Measurements from ENCODE around the gene UROC1. TPM values are rescaled to one million over a fixed set of nuclear protein-coding genes. Genes with fewer than 3 reads are reported as not detected.

Gene UROC1
- total RNA-seq, 1 experiment from 2014 or later = not detected

GRCh38 chr3:126516152-126516935 lies 1.2 kb downstream of the UROC1 start:
- CTCF ChIA-PET = interaction anchor here (0.6 to 0.8 kb wide), 2 partner anchors 1032 kb away, joined by 3 read pairs; no protein-coding TSS in a partner anchor
- no peak for TF ChIP-seq CTCF (IDR thresholded peaks at IDR 0.05; ENCODE audit: unreplicated experiment)
- Mint-ChIP-seq H3K4me1 (ENCODE audit: insufficient read depth, unreplicated experiment) (no peaks in the 10 kb centered on the region), H3K36me3 (ENCODE audit: insufficient read depth, unreplicated experiment) (no peaks in the 10 kb centered on the region), H3K27me3 (ENCODE audit: insufficient read depth, unreplicated experiment) (no peaks in the 10 kb centered on the region), H3K27ac (ENCODE audit: low read depth, unreplicated experiment) (no peak overlapping the region), H3K9me3 (ENCODE audit: unreplicated experiment) (no peaks in the 10 kb centered on the region), H3K4me3 (ENCODE audit: unreplicated experiment) (no peak overlapping the region)
- intact Hi-C loops (cut with micrococcal nuclease) = no loop called here
- no peak for DNase-seq (ENCODE audit: unreplicated experiment)
- no TSS peak for BruUV-seq (replicated peaks)
- POLR2A ChIA-PET = no interaction called here

DNA sequence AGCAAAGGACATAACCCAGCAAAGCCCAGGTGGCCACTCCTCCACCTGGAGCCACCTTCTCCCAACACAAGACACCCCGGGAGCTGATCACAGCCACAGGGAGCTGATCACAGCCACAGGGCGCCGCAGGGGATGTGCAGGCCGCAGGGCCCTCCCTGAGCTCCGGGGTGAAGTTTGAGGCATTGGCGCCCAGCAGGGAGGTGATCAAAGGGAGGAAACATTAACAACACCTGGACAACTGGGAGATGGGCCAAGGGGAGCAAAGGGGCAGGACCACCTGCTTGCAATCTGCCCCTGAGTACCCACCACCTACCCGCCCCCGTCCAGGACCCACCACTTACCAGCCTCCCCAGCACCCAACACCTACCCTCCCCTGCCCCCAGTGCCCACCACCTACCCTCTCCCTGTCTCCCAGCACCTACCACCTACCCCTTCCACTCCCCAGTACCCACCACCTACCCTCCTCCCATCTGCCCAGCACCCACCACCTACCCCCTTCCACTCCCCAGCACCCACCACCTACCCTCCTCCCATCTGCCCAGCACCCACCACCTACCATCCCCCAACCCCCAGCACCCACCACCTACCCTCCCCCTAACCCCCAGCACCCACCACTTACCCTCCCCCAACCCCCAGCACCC lies 2.4 kb downstream of the UROC1 start:
- DNase-seq (ENCODE audit: unreplicated experiment) = no peak
- ChIA-PET POLR2A (no interaction called here), CTCF (no interaction called here)
- intact Hi-C loops (cut with micrococcal nuclease) = no loop called here
- no peaks in the 10 kb centered on the region for H3K27me3 Mint-ChIP-seq (ENCODE audit: insufficient read depth, unreplicated experiment)
- TF ChIP-seq CTCF (IDR thresholded peaks at IDR 0.05; ENCODE audit: unreplicated experiment) = no peak
- H3K4me1 Mint-ChIP-seq (ENCODE audit: insufficient read depth, unreplicated experiment) = no peaks in the 10 kb centered on the region
- no TSS peak for BruUV-seq (replicated peaks)
- no peak overlapping the region for H3K27ac Mint-ChIP-seq (ENCODE audit: low read depth, unreplicated experiment)
- no peaks in the 10 kb centered on the region for H3K36me3 Mint-ChIP-seq (ENCODE audit: insufficient read depth, unreplicated experiment)
- no peaks in the 10 kb centered on the region for H3K9me3 Mint-ChIP-seq (ENCODE audit: unreplicated experiment)
- H3K4me3 Mint-ChIP-seq (ENCODE audit: unreplicated experiment) = no peak overlapping the region

DNA sequence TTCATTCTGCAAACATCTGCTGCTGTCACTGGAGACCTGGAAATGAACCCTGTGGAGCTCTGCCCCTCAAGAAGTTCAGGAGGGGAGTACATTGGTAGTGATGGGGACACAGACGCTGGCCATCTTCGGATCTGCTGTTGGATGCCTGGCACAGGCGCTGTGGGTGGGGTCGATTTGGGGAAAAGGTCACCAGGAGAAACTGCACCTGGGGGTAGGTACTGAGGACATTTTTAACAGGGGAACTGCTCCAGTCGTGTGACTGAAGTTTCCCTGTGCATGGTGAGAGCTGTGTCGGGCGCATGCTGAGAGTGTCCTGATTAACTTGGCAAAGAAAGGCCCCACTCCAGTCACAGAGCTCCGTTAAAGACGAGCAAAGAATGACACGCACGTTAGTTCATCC lies 3.4 kb downstream of the UROC1 start:
- POLR2A ChIA-PET = no interaction called here
- no peak for DNase-seq (ENCODE audit: unreplicated experiment)
- CTCF ChIA-PET = interaction anchor here (5.9 kb wide), 1 partner anchor 8 kb away, joined by 34 read pairs; no protein-coding TSS in a partner anchor
- intact Hi-C loops (cut with micrococcal nuclease) = no loop called here
- no peaks in the 10 kb centered on the region for H3K36me3 Mint-ChIP-seq (ENCODE audit: insufficient read depth, unreplicated experiment)
- H3K27me3 Mint-ChIP-seq (ENCODE audit: insufficient read depth, unreplicated experiment) = no peaks in the 10 kb centered on the region
- H3K4me3 Mint-ChIP-seq (ENCODE audit: unreplicated experiment) = no peak overlapping the region
- no peaks in the 10 kb centered on the region for H3K4me1 Mint-ChIP-seq (ENCODE audit: insufficient read depth, unreplicated experiment)
- no peak for TF ChIP-seq CTCF (IDR thresholded peaks at IDR 0.05; ENCODE audit: unreplicated experiment)
- no TSS peak for BruUV-seq (replicated peaks)
- no peak overlapping the region for H3K27ac Mint-ChIP-seq (ENCODE audit: low read depth, unreplicated experiment)
- H3K9me3 Mint-ChIP-seq (ENCODE audit: unreplicated experiment) = no peaks in the 10 kb centered on the region

DNA sequence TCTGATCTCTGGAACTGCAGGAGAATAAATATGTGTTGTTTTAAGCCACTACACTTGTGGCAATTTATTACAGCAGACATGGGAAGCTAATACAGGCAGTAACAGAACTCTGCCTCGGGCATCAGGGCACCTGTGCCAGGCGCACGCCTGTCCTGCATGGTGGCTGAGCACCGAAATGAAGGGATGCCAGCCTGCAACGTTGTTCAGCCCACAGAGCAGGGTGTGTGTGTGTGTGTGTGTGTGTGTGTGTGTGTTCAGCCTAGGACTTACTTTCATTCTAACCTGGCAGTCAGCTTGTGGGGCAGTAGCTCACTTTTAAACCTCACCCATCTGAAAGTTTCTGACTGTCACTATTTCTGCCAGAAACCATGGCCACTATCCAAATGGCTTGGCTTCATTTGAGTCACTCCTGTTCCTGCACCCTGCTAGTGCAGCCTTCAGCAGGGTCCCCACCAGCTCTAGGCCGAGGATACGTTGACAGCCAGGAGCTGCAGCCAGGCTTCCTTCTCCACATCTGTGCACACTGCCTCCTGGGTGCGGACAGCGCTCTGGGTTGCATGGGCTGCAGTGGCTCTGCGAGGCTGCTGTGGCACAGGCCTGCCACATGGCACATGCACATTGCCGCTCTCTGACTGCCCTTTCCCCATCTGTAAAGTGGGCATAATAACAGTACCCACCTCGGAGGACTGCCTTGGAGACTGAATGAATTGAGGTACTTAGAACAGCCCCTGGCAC lies 4.5 kb downstream of the UROC1 start:
- Mint-ChIP-seq H3K4me1 (ENCODE audit: insufficient read depth, unreplicated experiment) (no peaks in the 10 kb centered on the region), H3K27me3 (ENCODE audit: insufficient read depth, unreplicated experiment) (no peaks in the 10 kb centered on the region), H3K4me3 (ENCODE audit: unreplicated experiment) (no peak overlapping the region), H3K36me3 (ENCODE audit: insufficient read depth, unreplicated experiment) (no peaks in the 10 kb centered on the region), H3K9me3 (ENCODE audit: unreplicated experiment) (no peaks in the 10 kb centered on the region), H3K27ac (ENCODE audit: low read depth, unreplicated experiment) (no peak overlapping the region)
- no TSS peak for BruUV-seq (replicated peaks)
- no peak for TF ChIP-seq CTCF (IDR thresholded peaks at IDR 0.05; ENCODE audit: unreplicated experiment)
- ChIA-PET POLR2A (no interaction called here), CTCF (interaction anchor here (5.9 kb wide), 1 partner anchor 9 kb away, joined by 34 read pairs; no protein-coding TSS in a partner anchor)
- DNase-seq (ENCODE audit: unreplicated experiment) = no peak
- intact Hi-C loops (cut with micrococcal nuclease) = no loop called here
